NCI-H146 treated with DMSO at 0.1 percent for 48 hours (cell line): ENCODE data around the gene SLC7A10.
"Not testable (repeated sequence)": the region's sequence is repeated elsewhere in the genome, so short reads cannot be mapped to it uniquely, and the experiment has no call there.

Source experiments
- DNase-seq: peaks from one replicate; lab custom pipeline; 2025; ENCODE audit not compliant: unreplicated experiment; lab: John Stamatoyannopoulos, UW

The SLC7A10 gene

GRCh38 chr19:33203529-33203928 lies 22.1 kb downstream of the SLC7A10 start:
- DNase-seq, result no peak

- no peak for DNase-seq
Observed at GRCh38 chr19:33202546-33203507, 22.8 kb downstream of the SLC7A10 start.

GRCh38 chr19:33201886-33202545 lies 23.6 kb downstream of the SLC7A10 start:
- no peak for DNase-seq

- DNase-seq, result no peak
Observed at GRCh38 chr19:33201473-33201872, 24.2 kb downstream of the SLC7A10 start.

- no peak for DNase-seq
Observed at GRCh38 chr19:33199441-33200265, 26.0 kb downstream of the SLC7A10 start.

GRCh38 chr19:33198169-33198568 lies 27.5 kb downstream of the SLC7A10 start:
- no peak for DNase-seq

GRCh38 chr19:33197591-33198000 lies 28.1 kb downstream of the SLC7A10 start:
- no peak for DNase-seq

- DNase-seq, result no peak
Observed at GRCh38 chr19:33196446-33197193, 29.0 kb downstream of the SLC7A10 start.

- DNase-seq, result no peak
Observed at GRCh38 chr19:33195645-33196347, 29.9 kb downstream of the SLC7A10 start.

- DNase-seq, result peak; percentile 16
Observed at GRCh38 chr19:33194886-33195644, 30.6 kb downstream of the SLC7A10 start.

- DNase-seq, result no peak
Observed at GRCh38 chr19:33194532-33194885, 31.1 kb downstream of the SLC7A10 start.

GRCh38 chr19:33193865-33194362 lies 31.7 kb downstream of the SLC7A10 start, which contains the start of gene LRP3:
Gene LRP3, plus strand, starts transcription at chr19:33194330. Its CDS starts 456 bp downstream, at chr19:33194786.
- peak; percentile 26 for DNase-seq

- no peak for DNase-seq
Observed at GRCh38 chr19:33193269-33193864, 32.3 kb downstream of the SLC7A10 start.

- DNase-seq, result no peak
Observed at GRCh38 chr19:33192010-33192409, 33.6 kb downstream of the SLC7A10 start.

- no peak for DNase-seq
Observed at GRCh38 chr19:33191501-33191900, 34.1 kb downstream of the SLC7A10 start.

GRCh38 chr19:33191092-33191491 lies 34.6 kb downstream of the SLC7A10 start:
- not testable (repeated sequence) for DNase-seq

- DNase-seq, result no peak
Observed at GRCh38 chr19:33189453-33189852, 36.2 kb downstream of the SLC7A10 start.

GRCh38 chr19:33187183-33187540 lies 38.5 kb downstream of the SLC7A10 start:
- DNase-seq, result no peak
